22Rv1 (cell line): ENCODE data around the gene TRIM69.

ENCODE experiments used
- CTCF ChIP-seq: fragments of 450-650 bp; IDR thresholded peaks from 2 replicates; pipeline ENCODE4 v1.5.1; 2017; ENCODE audit warnings: mild to moderate bottlenecking
- ZFX ChIP-seq: fragments of 450-650 bp; IDR thresholded peaks from 2 replicates; pipeline ENCODE4 v1.6.1; 2017; ENCODE audit warnings: antibody characterized with exemption, borderline replicate concordance

DNA sequence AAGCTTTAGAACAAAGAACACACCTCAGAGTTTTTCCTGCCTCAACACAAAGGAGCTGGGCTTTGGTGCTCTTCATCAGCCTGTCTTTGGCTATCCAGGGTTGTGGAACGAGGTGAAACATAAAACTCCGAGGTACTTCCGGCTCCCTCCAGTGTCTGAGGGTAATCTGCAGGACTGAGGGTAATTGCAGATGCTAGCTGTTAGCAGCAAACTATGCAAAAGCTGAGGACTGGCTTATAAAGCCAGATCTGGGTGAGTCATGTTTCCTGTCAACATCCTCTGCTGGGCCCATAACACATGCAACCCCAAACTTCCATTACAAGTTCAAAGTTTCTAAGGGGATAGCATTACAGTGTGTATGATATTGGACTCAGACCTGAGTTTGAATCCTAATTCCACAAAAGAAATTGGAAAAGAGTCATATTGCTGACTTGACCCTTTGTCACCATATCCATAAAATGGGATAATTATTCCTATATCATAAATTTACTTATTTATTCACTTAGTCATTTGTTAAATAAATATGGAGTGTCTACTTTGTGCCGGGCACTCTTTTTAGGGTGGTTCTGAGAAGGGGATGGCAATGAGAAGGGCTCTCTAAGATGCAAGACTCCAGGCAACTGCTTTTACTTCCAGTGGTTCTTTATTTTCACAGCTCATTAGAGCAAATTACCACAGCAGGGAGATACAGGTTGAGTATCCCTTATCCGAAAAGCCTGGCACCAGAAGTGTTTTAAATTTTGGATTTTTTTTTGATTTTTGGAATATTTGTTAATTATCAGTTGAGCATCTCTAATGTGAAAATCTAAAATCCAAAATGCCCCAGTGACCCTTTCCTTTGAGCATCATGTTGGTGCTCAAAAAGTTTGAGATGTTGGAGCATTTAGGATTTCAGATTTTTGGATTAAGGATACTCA, 9.5 kb upstream of the TRIM69 start:
- TF ChIP-seq CTCF: no peak
- no peak for TF ChIP-seq ZFX
